Astrocyte of the spinal cord (primary cell): ENCODE results near the gene AP1S3.

Experiments
- DNase-seq: peaks from one replicate; pipeline ENCODE4 v3.0.0; 2011; ENCODE audit warnings: low read depth, low spot score
- H3K4me3 ChIP-seq: 2 replicates; pipeline ENCODE4 v1.5.1; 2011; ENCODE audit warnings: low read depth, mild to moderate bottlenecking, low read length, moderate library complexity
- in situ Hi-C: cut with HindIII; loops from 2 replicates; pipeline ENCODE4 v1.10.0; 2017; ENCODE audit warnings: low sequenced_read_pairs
- TF ChIP-seq, protein P1 (sequence below): IDR thresholded peaks from 2 replicates; pipeline ENCODE4 v1.5.1; 2012; ENCODE audit warnings: low read depth, mild to moderate bottlenecking, low read length, inconsistent platforms

AP1S3 gene

DNA sequence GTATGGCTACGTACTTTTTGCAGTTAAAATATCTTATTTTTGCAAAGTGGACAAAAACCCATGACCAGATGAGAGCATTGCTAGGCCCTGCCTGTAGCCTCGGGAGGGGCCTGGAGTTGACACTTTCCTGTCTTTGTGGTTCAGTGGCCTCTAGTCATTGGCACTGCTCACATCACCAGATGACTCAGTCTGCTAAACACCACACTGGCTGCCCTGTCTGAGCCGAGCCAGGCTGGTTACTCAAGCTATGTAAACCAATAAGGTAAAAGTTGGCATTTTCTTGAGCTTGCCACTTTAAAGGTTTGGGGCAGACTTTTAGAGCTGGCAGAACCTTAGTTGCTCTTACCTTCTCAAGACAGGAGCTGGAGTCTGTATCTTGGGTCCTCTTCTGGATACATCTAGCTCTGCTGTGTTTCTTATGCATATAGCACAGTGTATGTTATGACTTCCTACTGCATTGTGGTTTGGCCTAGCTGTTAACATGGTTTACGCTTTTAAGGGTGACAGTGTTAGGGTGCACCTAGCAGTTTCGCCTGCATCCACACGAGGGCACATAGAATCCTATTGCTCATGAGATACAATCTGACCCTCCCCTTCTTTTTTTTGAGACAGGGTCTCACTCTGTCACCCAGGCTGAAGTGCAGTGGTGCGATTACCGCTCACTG is 76.4 kb downstream of the AP1S3 start:
- in situ Hi-C loops = no loop called here
- TF ChIP-seq, protein P1, sequence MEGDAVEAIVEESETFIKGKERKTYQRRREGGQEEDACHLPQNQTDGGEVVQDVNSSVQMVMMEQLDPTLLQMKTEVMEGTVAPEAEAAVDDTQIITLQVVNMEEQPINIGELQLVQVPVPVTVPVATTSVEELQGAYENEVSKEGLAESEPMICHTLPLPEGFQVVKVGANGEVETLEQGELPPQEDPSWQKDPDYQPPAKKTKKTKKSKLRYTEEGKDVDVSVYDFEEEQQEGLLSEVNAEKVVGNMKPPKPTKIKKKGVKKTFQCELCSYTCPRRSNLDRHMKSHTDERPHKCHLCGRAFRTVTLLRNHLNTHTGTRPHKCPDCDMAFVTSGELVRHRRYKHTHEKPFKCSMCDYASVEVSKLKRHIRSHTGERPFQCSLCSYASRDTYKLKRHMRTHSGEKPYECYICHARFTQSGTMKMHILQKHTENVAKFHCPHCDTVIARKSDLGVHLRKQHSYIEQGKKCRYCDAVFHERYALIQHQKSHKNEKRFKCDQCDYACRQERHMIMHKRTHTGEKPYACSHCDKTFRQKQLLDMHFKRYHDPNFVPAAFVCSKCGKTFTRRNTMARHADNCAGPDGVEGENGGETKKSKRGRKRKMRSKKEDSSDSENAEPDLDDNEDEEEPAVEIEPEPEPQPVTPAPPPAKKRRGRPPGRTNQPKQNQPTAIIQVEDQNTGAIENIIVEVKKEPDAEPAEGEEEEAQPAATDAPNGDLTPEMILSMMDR = peak; percentile 43
- peak; percentile 88 for DNase-seq
- no peak overlapping the region for H3K4me3 ChIP-seq

DNA sequence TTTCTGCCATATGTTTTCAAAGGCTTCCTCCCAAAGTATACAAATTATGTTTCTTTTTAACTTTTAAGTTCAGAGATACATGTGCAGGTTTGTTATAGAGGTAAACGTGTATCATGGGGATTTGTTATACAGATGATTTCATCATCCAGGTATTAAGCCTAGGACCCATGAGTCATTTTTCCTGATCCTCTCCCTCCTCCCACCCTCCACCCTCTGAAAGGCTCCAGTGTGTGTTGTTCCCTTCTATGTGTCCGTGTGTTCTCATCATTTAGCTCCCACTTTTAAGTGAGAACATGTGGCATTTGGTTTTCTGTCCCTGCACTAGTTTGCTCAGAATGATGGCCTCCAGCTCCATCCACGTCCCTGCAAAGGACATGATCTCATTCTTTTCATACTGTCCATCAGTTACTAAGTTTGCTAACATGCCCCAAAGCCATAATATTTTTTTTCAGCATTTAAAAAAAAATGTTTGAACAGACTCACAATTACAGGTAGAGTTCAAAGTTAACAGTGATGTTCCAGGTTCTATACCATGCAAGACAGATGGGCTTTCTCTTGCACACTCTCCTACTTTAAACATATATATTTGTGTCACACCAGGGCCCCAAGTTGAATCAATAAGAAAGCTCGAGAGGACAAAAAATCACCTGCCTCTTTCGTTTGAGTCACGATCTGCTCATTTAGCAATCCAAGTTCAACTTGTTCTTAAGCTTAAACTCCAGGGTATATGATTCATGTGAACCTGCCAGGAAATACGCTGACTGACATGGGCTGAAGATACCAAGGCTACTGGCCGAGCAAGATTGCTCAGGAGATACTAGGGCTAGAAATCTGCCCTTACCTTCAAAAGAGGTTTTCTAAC is 77.6 kb downstream of the AP1S3 start:
- TF ChIP-seq, protein P1 = no peak
- H3K4me3 ChIP-seq = no peak overlapping the region
- DNase-seq = peak; percentile 44

DNA sequence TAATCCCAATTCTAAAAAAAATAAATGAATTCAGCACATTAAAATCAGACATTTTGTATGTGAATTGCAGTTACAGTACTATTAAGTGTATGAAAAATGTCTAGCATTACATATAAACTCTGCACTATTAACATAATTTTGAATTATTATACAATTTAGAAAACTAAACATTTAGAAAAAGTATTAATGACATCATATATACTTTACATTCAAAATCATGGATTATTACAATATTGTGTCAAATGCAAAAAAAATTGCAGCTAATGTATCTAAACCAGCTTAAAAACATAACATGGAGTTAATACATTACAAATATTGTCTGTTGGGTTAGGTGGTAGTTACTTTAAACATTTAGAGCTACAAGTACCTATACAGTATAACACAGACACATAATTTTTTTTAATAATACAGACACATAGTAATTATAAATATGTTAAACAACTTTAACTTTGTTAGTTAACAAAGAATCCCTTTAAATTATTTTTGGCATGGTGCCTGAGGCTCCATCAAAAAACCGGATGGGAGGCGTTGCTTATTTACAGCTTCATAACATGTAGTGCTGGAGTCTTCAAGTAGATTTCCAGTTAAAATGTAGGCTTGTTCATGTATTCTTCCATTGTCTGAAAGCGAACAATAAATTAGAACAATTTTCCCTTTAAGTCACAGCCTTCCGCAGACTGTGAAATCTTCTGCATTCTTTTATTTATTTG is 79.1 kb downstream of the AP1S3 start:
- DNase-seq = no peak
- TF ChIP-seq, protein P1 = no peak
- in situ Hi-C loops = no loop called here
- H3K4me3 ChIP-seq = no peak overlapping the region

More for the DNA sequence above, 77.6 kb downstream of the AP1S3 start:
- in situ Hi-C loops = no loop called here

DNA sequence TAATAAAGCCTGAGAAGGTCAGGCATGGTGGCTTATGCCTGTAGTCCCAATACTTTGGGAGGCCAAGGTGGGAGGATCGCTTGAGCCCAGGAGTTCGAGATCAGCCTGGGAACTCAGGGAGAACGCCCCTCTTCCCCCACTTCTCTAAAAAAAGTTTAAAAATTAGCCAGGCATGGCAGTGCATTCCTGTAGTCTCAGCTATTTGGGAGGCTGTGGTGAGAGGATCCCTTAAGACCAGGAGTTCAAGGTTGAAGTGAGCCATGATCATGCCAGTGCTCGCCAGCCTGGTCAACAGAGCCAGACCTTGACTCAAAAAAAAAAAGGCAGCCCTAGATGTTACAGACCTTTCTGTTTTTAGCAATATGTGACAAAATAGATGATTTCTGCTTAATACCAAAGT is 83.4 kb downstream of the AP1S3 start:
- DNase-seq = no peak
- H3K4me3 ChIP-seq = no peak overlapping the region
- TF ChIP-seq, protein P1 = no peak
- in situ Hi-C loops = no loop called here

DNA sequence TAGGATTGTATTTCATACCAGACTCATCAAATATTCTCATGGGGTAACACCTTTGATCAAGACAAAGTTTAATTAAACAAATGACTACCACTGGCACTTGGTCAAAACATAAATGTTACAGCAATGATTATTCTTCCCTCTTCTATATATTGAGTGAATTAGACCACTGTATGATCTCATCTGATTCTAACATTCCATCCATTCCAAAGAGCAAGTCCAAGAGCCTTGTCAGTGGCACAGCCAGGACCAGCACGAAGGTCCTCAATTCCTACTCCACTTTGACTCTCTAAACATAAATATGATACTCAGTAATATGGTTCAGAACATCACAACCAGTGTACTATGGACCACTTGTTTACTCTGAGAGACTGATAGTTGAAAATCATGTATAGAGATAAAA is 86.4 kb downstream of the AP1S3 start:
- TF ChIP-seq, protein P1 = no peak
- no peak for DNase-seq
- no peak overlapping the region for H3K4me3 ChIP-seq
- in situ Hi-C loops = no loop called here

DNA sequence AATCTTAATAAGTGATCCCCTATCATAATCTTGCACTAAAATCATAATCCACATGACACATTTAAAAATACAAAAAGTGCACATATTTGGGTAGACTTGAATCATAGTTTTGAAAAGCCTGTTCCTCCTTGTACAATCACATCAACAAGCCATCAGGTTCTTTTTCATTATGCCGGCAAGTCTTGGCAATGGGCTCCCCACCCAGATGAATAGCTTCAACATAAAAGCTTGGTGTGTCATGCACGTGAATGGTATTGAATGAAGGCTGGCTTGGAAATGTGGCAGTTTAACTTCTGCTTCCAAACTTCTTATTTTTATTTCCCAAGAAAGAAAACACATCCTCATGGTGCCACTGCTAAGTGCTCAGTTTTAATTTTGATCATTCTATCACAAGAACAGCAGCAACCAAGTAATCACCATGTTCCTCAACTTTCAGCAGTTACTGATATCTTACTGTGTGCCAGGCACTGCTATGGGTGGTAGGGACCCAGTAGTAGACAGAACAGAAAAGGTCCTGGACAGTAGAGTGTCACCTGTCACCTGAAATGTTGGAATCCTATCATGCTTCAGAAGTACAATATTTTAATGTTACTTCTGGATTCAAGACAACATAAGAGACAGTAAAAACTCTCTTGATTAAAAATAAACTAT is 89.9 kb downstream of the AP1S3 start:
- H3K4me3 ChIP-seq = no peak overlapping the region
- no peak for DNase-seq
- in situ Hi-C loops = no loop called here
- TF ChIP-seq, protein P1 = no peak
